ENCODE data around the gene ATP13A1. TPM values are rescaled to one million over a fixed set of nuclear protein-coding genes. Genes with fewer than 3 reads are reported as not detected.
"Not testable (repeated sequence)": the region's sequence is repeated elsewhere in the genome, so short reads cannot be mapped to it uniquely, and the experiment has no call there.

ATP13A1 gene
- total RNA-seq, 1 donor = 35.1 TPM

GRCh38 chr19:19697589-19697988, 34.1 kb upstream of the ATP13A1 start:
- TF ChIP-seq CTCF (IDR thresholded peaks at IDR 0.05; ENCODE audit: insufficient read depth, low read length) = no peak
- H3K4me3 ChIP-seq (ENCODE audit: low read depth, low read length) = no peak overlapping the region
- DNase-seq (ENCODE audit: low read depth) = no peak

- no peak overlapping the region for H3K4me3 ChIP-seq (ENCODE audit: low read depth, low read length)
- TF ChIP-seq CTCF (IDR thresholded peaks at IDR 0.05; ENCODE audit: insufficient read depth, low read length) = no peak
- DNase-seq (ENCODE audit: low read depth) = no peak
Measured at GRCh38 chr19:19696386-19696785, 32.9 kb upstream of the ATP13A1 start.

- TF ChIP-seq CTCF (IDR thresholded peaks at IDR 0.05; ENCODE audit: insufficient read depth, low read length) = no peak
- no peak overlapping the region for H3K4me3 ChIP-seq (ENCODE audit: low read depth, low read length)
- DNase-seq (ENCODE audit: low read depth) = no peak
Measured at GRCh38 chr19:19691683-19692082, 28.2 kb upstream of the ATP13A1 start.

GRCh38 chr19:19689023-19689422, 25.5 kb upstream of the ATP13A1 start:
- not testable (repeated sequence) for DNase-seq (ENCODE audit: low read depth); H3K4me3 ChIP-seq (ENCODE audit: low read depth, low read length)

- DNase-seq (ENCODE audit: low read depth) = no peak
- H3K4me3 ChIP-seq (ENCODE audit: low read depth, low read length) = no peak overlapping the region
- TF ChIP-seq CTCF (IDR thresholded peaks at IDR 0.05; ENCODE audit: insufficient read depth, low read length) = no peak
Measured at GRCh38 chr19:19687090-19687489, 23.6 kb upstream of the ATP13A1 start.

- TF ChIP-seq CTCF (IDR thresholded peaks at IDR 0.05; ENCODE audit: insufficient read depth, low read length) = no peak
- no peak overlapping the region for H3K4me3 ChIP-seq (ENCODE audit: low read depth, low read length)
- no peak for DNase-seq (ENCODE audit: low read depth)
Measured at GRCh38 chr19:19686580-19686979, 23.1 kb upstream of the ATP13A1 start.

- not testable (repeated sequence) for H3K4me3 ChIP-seq (ENCODE audit: low read depth, low read length); DNase-seq (ENCODE audit: low read depth)
Measured at GRCh38 chr19:19686119-19686518, 22.6 kb upstream of the ATP13A1 start.

DNA sequence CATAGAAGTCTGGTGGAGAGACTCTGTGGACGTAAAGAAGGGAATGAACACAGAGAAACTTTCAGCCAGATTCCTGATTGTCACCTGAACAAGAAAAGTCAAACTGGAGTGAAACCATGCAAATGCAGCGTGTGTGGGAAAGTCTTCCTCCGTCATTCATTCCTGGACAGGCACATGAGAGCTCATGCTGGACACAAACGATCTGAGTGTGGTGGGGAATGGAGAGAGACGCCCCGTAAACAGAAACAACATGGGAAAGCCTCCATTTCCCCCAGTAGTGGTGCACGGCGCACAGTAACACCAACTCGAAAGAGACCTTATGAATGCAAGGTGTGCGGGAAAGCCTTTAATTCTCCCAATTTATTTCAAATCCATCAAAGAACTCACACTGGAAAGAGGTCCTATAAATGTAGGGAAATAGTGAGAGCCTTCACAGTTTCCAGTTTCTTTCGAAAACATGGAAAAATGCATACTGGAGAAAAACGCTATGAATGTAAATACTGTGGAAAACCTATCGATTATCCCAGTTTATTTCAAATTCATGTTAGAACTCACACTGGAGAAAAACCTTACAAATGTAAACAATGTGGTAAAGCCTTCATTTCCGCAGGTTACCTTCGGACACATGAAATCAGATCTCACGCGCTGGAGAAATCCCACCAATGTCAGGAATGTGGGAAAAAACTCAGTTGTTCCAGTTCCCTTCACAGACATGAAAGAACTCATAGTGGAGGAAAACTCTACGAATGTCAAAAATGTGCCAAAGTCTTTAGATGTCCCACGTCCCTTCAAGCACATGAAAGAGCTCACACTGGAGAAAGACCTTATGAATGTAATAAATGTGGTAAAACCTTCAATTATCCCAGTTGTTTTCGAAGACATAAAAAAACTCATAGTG, 15.9 kb upstream of the ATP13A1 start:
- TF ChIP-seq CTCF (IDR thresholded peaks at IDR 0.05; ENCODE audit: insufficient read depth, low read length) = no peak
- DNase-seq (ENCODE audit: low read depth) = no peak

More for the DNA sequence above, 15.9 kb upstream of the ATP13A1 start:
- H3K4me3 ChIP-seq (ENCODE audit: low read depth, low read length) = no peak overlapping the region
